ENCODE results near the gene FUZ. TPM values are rescaled to one million over a fixed set of nuclear protein-coding genes. Genes with fewer than 3 reads are reported as not detected.

The FUZ gene
- polyA plus RNA-seq, 1 donor from 2014 or later: 35.4 TPM

DNA sequence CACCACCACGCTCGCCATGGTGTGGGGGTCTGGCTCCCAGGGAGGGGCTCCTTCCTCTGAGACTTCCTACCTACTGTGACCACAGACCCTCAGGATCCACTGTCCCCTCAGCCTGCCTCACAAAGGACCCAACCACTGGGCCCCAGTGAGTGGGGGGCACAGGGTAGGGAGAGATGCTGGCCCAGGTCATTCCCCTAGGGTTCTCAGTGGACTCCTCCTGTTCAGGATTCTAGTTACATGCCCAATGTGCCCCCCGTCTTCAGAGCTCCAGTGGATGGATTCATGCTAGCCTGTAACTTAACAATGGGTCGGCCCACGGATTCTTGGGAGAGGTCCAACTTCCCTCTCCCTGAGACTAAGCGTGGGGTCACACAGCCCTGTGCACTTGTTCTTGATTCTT is 49.9 kb downstream of the FUZ start, which contains the start of gene TSKS:
TSKS (minus strand) TSS at position 77 of the 400 bp plus-strand sequence; CDS start at position 18, 59 bp downstream.
- Histone ChIP-seq H3K27me3 (ENCODE audit: insufficient read depth, low read depth, low read length) (no peaks in the 10 kb centered on the region), H3F3A (ENCODE audit: insufficient read depth, low read length, poor library complexity, severe bottlenecking) (no peaks in the 10 kb centered on the region), H3K79me2 (replicated peaks; ENCODE audit: insufficient read depth, low read length) (peaks cover 12% of the 10 kb centered on the region), H3K9me2 (ENCODE audit: insufficient read depth, low read length) (no peaks in the 10 kb centered on the region), H3K9me3 (ENCODE audit: low read length) (no peaks in the 10 kb centered on the region), H3K4me3 (ENCODE audit: low read length) (no peak within 1 kb of the TSS), H3K4me2 (ENCODE audit: low read length) (no peak within 1 kb of the TSS), H2AFZ (ENCODE audit: low read depth, low read length) (no peak within 1 kb of the TSS), H3K36me3 (ENCODE audit: insufficient read depth, low read length) (no peaks in the 10 kb centered on the region), H4K20me1 (ENCODE audit: insufficient read depth) (no peaks in the 10 kb centered on the region), H3K9ac (ENCODE audit: low read length) (no peak within 1 kb of the TSS), H3K27ac (ENCODE audit: low read length) (no peak within 1 kb of the TSS)
- TF ChIP-seq MXI1 (conservative IDR thresholded peaks at IDR 0.05; ENCODE audit: poor library complexity, severe bottlenecking): no peak
- TF ChIP-seq, protein P1, sequence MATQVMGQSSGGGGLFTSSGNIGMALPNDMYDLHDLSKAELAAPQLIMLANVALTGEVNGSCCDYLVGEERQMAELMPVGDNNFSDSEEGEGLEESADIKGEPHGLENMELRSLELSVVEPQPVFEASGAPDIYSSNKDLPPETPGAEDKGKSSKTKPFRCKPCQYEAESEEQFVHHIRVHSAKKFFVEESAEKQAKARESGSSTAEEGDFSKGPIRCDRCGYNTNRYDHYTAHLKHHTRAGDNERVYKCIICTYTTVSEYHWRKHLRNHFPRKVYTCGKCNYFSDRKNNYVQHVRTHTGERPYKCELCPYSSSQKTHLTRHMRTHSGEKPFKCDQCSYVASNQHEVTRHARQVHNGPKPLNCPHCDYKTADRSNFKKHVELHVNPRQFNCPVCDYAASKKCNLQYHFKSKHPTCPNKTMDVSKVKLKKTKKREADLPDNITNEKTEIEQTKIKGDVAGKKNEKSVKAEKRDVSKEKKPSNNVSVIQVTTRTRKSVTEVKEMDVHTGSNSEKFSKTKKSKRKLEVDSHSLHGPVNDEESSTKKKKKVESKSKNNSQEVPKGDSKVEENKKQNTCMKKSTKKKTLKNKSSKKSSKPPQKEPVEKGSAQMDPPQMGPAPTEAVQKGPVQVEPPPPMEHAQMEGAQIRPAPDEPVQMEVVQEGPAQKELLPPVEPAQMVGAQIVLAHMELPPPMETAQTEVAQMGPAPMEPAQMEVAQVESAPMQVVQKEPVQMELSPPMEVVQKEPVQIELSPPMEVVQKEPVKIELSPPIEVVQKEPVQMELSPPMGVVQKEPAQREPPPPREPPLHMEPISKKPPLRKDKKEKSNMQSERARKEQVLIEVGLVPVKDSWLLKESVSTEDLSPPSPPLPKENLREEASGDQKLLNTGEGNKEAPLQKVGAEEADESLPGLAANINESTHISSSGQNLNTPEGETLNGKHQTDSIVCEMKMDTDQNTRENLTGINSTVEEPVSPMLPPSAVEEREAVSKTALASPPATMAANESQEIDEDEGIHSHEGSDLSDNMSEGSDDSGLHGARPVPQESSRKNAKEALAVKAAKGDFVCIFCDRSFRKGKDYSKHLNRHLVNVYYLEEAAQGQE (IDR thresholded peaks at IDR 0.05; ENCODE audit: borderline replicate concordance): no peak
- TF ChIP-seq TAF1 (IDR thresholded peaks at IDR 0.05; ENCODE audit: low read depth): no peak
- no peak for TF ChIP-seq SMC3 (conservative IDR thresholded peaks at IDR 0.05; ENCODE audit: poor library complexity)
- TF ChIP-seq EP300 (conservative IDR thresholded peaks at IDR 0.05; ENCODE audit: poor library complexity, severe bottlenecking): no peak
- TF ChIP-seq, protein P2, sequence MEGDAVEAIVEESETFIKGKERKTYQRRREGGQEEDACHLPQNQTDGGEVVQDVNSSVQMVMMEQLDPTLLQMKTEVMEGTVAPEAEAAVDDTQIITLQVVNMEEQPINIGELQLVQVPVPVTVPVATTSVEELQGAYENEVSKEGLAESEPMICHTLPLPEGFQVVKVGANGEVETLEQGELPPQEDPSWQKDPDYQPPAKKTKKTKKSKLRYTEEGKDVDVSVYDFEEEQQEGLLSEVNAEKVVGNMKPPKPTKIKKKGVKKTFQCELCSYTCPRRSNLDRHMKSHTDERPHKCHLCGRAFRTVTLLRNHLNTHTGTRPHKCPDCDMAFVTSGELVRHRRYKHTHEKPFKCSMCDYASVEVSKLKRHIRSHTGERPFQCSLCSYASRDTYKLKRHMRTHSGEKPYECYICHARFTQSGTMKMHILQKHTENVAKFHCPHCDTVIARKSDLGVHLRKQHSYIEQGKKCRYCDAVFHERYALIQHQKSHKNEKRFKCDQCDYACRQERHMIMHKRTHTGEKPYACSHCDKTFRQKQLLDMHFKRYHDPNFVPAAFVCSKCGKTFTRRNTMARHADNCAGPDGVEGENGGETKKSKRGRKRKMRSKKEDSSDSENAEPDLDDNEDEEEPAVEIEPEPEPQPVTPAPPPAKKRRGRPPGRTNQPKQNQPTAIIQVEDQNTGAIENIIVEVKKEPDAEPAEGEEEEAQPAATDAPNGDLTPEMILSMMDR (IDR thresholded peaks at IDR 0.05; ENCODE audit: poor library complexity, severe bottlenecking): no peak
- TF ChIP-seq EZH2 (IDR thresholded peaks at IDR 0.05; ENCODE audit: borderline replicate concordance, insufficient read depth, low read length, poor library complexity, severe bottlenecking): no peak
- no peak for TF ChIP-seq RAD21 (conservative IDR thresholded peaks at IDR 0.05)
- TF ChIP-seq POLR2AphosphoS5 (IDR thresholded peaks at IDR 0.05): no peak

DNA sequence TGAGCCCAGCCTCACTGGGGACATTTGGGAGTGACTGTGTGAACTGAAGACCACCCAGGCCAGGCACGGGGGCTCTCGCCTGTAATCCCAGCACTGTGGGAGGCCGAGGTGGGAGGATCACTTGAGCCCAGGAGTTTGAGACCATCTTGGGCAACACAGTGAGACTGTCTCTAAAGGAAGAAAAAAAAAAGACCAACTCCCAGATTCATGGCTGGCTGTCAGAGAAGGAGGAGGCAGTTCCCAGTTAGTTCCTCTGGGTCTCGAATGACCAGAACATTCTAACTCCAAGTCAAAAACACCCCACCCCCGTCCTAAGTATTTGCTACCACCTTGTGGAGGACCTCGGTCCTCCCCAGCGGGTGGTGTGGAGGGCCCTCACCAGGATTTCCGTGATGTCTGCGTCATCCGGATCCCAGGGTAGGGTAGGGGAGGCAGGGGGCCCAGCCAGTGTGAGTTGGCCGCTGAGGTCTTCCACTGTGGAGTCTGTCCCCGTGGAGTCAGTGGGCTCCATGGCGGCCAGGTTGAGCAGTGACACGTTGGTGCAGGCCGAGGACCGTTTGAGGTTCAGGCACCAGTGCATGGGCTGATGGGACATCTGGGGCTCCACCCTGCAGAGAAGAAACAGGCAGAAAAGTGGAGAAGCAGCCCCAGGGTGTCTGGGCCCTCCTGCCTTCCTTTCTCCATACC is 51.3 kb downstream of the FUZ start:
- H3K4me3 ChIP-seq (ENCODE audit: low read length): no peak overlapping the region
- H3K9me3 ChIP-seq (ENCODE audit: low read length): no peaks in the 10 kb centered on the region
- TF ChIP-seq EZH2 (IDR thresholded peaks at IDR 0.05; ENCODE audit: borderline replicate concordance, insufficient read depth, low read length, poor library complexity, severe bottlenecking) (no peak), SMC3 (conservative IDR thresholded peaks at IDR 0.05; ENCODE audit: poor library complexity) (no peak), TAF1 (IDR thresholded peaks at IDR 0.05; ENCODE audit: low read depth) (no peak), RAD21 (conservative IDR thresholded peaks at IDR 0.05) (no peak), POLR2AphosphoS5 (IDR thresholded peaks at IDR 0.05) (no peak), MXI1 (conservative IDR thresholded peaks at IDR 0.05; ENCODE audit: poor library complexity, severe bottlenecking) (no peak), EP300 (conservative IDR thresholded peaks at IDR 0.05; ENCODE audit: poor library complexity, severe bottlenecking) (no peak)
- TF ChIP-seq, protein P2 (IDR thresholded peaks at IDR 0.05; ENCODE audit: poor library complexity, severe bottlenecking): no peak
- TF ChIP-seq, protein P1 (IDR thresholded peaks at IDR 0.05; ENCODE audit: borderline replicate concordance): no peak
- H3K4me2 ChIP-seq (ENCODE audit: low read length): no peak overlapping the region
- H3K27ac ChIP-seq (ENCODE audit: low read length): no peak overlapping the region
- no peak overlapping the region for H3K9ac ChIP-seq (ENCODE audit: low read length)
- no peaks in the 10 kb centered on the region for H3K9me2 ChIP-seq (ENCODE audit: insufficient read depth, low read length)
- H3K36me3 ChIP-seq (ENCODE audit: insufficient read depth, low read length): no peaks in the 10 kb centered on the region
- no peaks in the 10 kb centered on the region for H3F3A ChIP-seq (ENCODE audit: insufficient read depth, low read length, poor library complexity, severe bottlenecking)
- no peaks in the 10 kb centered on the region for H3K27me3 ChIP-seq (ENCODE audit: insufficient read depth, low read depth, low read length)
- no peaks in the 10 kb centered on the region for H3K79me2 ChIP-seq (replicated peaks; ENCODE audit: insufficient read depth, low read length)
- H4K20me1 ChIP-seq (ENCODE audit: insufficient read depth): no peaks in the 10 kb centered on the region
- H2AFZ ChIP-seq (ENCODE audit: low read depth, low read length): no peak overlapping the region

Measured in neural cell (in vitro differentiated cells).